Activated CD4-positive, alpha-beta T cell treated with anti-CD3 and anti-CD28 coated beads, Interleukin-2, amount 50 U/mL, for 1 hour (primary cell): ENCODE measurements around the gene RAD51.
"Not testable (repeated sequence)": the region's sequence is repeated elsewhere in the genome, so short reads cannot be mapped to it uniquely, and the experiment has no call there.

Experiments used
- DNase-seq: peaks from one replicate; pipeline ENCODE4 v3.0.0-alpha.2; 2020

Gene RAD51

GRCh38 chr15:40694688-40695468 is at the start of gene RAD51:
Gene RAD51, plus strand, starts transcription at chr15:40695174. Its CDS starts 3,585 bp downstream, at chr15:40698759.
- DNase-seq: peak; percentile 91

DNA sequence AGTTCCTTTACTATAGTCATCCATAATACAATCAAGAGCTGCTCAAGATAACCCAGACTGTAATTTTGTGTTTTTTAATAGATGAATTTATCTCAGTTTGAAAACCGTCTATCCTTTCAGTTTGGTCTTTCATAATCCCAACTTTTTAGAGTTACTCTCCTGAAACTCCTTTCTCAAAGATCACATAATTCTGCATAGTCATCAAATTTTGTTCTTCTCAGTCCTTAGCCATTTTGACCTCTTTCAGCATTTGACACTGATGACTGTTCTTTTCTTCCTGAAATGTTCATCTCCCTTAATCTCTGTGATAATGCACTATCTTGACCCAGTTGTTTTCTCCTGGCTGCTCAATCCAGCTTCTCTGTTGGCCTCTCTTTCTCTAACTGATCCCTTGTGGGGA is 47.5 kb upstream of the RAD51 start:
- DNase-seq: no peak

DNA sequence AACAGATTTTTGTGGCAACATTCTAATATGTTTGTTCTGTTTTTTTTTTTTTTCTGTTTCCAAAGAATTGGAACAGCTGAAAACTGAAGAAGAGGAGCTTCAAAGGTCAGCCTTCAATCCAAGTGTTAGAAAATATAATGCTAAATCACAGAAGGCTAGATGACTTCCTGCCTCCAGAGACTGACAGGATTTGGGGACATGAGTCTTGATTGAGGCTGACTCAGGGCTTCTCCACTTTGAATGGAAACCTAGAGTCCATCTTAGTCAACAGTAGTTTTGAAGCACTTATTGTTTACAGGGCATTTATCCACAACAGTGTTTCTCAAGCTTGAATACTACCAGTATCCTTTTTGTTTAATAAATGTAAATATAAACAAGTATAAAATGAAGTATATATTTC is 44.5 kb upstream of the RAD51 start:
- DNase-seq: no peak

GRCh38 chr15:40660686-40661085 is 34.3 kb upstream of the RAD51 start:
- no peak for DNase-seq

GRCh38 chr15:40664909-40665308 is 30.1 kb upstream of the RAD51 start:
- DNase-seq: no peak

DNA sequence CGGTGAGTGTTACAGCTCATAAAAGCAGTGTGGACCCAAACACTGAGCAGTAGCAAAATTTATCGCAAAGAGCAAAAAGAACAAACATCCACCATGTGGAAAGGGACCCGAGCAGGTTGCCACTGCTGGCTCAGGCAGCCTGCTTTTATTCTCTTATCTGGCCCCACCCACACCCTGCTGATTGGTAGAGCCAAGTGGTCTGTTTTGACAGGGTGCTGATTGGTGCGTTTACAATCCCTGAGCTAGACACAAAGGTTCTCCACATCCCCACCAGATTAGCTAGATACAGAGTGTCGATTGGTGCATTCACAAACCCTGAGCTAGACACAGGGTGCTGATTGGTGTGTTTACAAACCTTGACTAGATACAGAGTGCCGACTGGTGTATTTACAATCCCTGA is 18.7 kb upstream of the RAD51 start:
- not testable (repeated sequence) for DNase-seq

DNA sequence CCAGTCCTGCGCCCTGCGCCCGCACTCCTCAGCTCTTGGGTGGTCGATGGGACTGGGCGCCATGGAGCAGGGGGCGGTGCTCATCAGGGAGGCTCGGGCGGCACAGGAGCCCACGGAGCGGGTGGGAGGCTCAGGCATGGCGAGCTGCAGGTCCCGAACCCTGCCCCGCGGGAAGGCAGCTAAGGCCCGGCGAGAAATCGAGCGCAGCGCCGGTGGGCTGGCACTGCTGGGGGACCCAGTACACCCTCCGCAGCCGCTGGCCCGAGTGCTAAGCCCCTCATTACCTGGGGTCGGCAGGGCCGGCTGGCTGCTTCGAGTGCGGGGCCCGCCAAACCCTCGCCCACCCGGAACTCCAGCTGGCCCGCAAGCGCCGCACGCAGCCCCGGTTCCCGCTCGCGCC is 18.1 kb upstream of the RAD51 start:
- not testable (repeated sequence) for DNase-seq

DNA sequence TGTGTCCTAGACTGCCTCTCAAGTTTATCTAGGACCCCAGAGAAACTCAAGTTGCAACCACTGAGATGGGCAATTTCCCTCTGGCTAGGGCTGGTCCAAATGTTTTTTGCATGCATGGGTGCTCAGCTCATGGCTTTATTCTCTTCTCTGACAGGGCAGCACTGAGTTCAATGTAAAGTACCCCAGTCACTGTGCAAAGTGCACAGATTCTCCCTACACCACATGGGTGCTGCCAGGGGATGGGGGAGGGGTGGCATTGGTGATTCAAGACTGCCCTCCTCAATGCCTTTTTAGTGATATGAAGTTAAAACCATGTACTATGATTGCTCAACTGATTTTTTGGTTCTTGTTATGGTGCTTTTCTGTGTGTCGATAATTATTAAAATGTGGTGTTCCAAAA is 14.8 kb upstream of the RAD51 start:
- DNase-seq: no peak

DNA sequence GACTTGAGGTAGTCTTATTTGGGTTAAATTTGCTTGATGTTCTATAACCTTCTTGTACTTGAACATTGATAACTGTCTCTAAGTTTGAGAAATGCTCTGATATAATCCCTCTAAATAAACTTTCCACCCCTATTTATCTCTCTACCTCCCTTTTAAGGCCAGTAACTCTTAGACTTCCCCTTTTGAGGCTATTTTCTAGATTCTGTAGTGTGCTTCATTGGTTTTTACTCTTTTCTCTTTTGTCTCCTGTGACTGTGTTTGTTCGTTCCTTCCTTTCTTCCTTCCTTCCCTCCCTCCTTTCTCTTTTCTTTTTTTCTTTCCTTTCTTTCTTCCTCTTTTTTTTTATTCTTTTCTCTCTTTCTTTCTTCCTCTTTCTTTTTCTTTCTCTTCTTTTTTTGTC is 14.0 kb upstream of the RAD51 start:
- not testable (repeated sequence) for DNase-seq

GRCh38 chr15:40684381-40684780 is 10.6 kb upstream of the RAD51 start:
- no peak for DNase-seq

DNA sequence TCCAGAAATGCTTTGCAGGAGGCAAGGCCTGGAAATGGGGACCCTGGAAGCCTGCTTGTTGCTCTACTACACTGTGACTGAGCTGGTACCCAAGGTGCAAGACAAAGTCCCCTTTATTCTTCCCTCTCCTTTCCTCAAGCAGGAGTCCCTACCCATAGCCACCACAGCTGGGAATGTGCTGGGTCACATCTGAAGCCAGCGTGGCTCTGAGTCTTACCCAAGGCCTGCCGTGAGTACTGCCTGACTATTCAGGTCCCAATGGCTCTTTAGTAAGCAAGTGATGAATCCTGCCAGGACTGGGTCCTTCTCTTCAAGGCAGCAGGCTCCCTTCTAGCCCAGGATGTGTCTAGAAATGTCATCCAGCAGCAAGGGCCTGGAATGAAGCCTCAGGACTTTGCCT is 9.6 kb upstream of the RAD51 start:
- DNase-seq: no peak

- no peak for DNase-seq
Measured at GRCh38 chr15:40688932-40689799, 5.8 kb upstream of the RAD51 start.

DNA sequence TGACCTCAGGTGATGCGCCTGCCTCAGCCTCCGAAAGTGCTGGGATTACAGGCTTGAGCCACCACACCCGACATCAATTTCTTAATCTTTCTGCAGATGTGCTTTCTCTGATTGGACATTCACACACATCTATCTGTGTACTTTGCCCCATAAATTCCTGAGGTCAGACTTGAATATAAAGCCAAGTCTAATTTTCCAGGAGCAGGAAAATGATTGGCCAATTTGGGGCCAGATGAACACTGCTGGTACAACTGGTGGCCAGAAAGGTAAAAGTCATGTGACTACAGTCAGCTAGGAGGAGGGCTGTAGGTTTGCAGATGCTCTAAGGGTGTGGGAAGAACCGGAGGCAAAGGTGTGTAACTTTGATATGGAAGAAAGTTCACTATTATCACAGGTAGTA is 3.2 kb upstream of the RAD51 start:
- DNase-seq: no peak

- no peak for DNase-seq
Measured at GRCh38 chr15:40693904-40694687, 878 bp upstream of the RAD51 start.

DNA sequence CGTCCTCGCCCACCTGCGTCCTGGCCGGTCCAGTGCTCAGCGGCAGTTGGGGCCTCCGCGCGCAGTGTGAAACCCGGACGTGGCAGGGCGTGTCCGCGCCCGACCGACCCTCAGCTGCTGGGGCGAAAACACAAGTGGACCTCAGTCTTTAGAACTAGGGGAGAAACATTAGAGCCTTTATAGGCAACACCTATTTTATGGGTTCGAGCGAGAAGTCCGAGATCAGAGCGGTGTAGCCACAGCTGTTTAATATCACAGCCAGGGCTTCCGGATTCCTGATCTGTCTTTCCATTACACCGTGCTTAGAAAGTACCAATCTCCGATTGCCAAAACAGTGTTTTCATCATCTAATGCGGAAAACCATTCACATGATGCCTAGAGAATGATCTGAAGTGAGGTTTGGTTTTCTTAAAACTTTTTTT is 506 bp downstream of the RAD51 start:
- DNase-seq: no peak

- DNase-seq: no peak
Measured at GRCh38 chr15:40696228-40696627, 1.3 kb downstream of the RAD51 start.

- DNase-seq: no peak
Measured at GRCh38 chr15:40697916-40698315, 2.9 kb downstream of the RAD51 start.

- no peak for DNase-seq
Measured at GRCh38 chr15:40702077-40702476, 7.1 kb downstream of the RAD51 start.

- DNase-seq: no peak
Measured at GRCh38 chr15:40706121-40706520, 11.1 kb downstream of the RAD51 start.

DNA sequence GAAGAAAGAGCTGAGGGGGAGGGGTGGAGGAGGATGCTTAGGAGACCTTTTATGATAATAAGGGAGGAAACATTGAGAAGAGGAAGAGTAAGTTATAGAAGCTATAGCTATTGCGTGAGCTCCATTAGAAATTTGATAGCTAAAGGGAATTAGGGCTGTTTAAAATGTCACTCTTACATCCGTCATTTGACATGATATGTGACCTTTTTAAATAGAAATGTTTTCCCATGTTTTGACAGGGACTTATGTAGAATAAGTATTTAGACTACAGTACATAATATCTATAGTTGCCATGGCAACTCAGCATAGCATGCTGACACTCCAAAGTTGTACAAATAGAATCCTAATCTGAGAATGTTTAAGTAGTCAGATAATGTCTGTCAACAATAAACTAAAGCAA is 19.2 kb downstream of the RAD51 start:
- no peak for DNase-seq

- no peak for DNase-seq
Measured at GRCh38 chr15:40716165-40716564, 21.2 kb downstream of the RAD51 start.

DNA sequence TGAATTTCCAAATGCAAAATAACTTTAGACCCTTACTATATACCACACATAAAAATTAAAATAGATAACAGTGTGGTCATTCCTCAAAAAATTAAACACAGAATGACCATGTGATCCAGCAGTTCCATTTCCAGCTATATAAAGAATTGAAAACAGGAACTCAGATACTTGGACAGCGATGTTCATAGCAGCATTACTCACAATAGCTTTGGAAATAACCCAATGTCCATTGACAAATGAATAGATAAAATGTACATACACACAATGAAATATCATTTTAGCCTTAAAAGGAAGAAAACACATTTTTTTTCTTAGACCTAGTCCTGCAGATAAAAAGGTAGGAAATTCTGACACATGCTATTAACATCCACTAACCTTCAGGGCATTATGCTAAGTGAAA is 26.7 kb downstream of the RAD51 start:
- DNase-seq: no peak

GRCh38 chr15:40722354-40722753 is 27.4 kb downstream of the RAD51 start:
- DNase-seq: no peak
